ENCODE results near the gene SRGAP1.

- TF ChIP-seq IKZF3 (tag by site-specific recombination; IDR thresholded peaks at IDR 0.05) (no peak), ZNF274 (IDR thresholded peaks at IDR 0.05; ENCODE audit: low read length) (no peak), ZNF274 (tag by site-specific recombination; IDR thresholded peaks at IDR 0.05; ENCODE audit: borderline replicate concordance) (no peak)
These were observed 103.7 kb downstream of the SRGAP1 start for GRCh38 chr12:63948211-63948610.
